GM12874 (cell line): Measurements from ENCODE around the gene TMEM247.

Source experiments
- CTCF ChIP-seq: IDR thresholded peaks from 2 replicates; pipeline ENCODE4 v1.5.1; 2011; ENCODE audit warnings: low read depth, mild to moderate bottlenecking, control low read depth, low read length, moderate library complexity; ENCODE audit not compliant: insufficient read depth

Gene TMEM247

GRCh38 chr2:46469700-46470099 is 9.7 kb upstream of the TMEM247 start:
- TF ChIP-seq CTCF = no peak

- no peak for TF ChIP-seq CTCF
These were observed 9.2 kb upstream of the TMEM247 start for GRCh38 chr2:46470114-46470628.

- no peak for TF ChIP-seq CTCF
These were observed 8.3 kb upstream of the TMEM247 start for GRCh38 chr2:46471019-46471583.

DNA sequence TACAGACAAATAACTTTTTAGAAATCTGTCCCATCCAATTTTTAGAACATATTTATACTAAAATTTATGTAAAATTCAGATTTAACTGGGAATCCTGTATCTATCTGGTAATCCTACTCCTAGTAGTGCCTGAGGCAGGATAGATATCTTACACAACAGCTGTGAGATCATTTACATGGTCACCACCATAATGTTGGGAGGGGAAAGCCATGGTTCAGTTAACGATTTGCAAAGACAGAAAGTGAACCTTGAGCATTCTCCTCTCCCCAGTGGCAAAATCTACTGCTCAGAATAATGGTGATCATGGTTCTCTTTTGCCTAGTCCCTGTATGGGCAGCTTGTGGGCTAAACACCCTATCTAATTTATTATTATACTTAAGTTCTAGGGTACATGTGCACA is 7.7 kb upstream of the TMEM247 start:
- no peak for TF ChIP-seq CTCF

DNA sequence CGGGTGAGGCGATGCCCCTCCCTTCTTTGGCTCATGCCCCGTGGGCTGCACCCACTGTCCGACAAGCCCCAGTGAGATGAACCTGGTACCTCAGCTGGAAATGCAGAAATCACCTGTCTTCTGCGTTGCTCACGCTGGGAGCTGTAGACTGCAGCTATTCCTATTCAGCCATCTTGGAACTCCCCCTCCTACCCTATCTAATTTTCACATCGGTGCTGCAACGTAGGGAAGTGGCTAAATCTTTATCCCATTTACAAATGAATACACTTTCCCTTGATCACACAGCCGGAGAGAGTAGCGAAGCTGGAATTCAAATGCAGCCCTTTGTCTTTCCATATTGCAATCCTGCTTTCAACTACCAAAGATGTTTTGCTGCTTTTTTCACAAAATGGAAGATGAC is 1.4 kb upstream of the TMEM247 start:
- TF ChIP-seq CTCF = no peak

GRCh38 chr2:46480562-46480961 is 1.2 kb downstream of the TMEM247 start:
- no peak for TF ChIP-seq CTCF

DNA sequence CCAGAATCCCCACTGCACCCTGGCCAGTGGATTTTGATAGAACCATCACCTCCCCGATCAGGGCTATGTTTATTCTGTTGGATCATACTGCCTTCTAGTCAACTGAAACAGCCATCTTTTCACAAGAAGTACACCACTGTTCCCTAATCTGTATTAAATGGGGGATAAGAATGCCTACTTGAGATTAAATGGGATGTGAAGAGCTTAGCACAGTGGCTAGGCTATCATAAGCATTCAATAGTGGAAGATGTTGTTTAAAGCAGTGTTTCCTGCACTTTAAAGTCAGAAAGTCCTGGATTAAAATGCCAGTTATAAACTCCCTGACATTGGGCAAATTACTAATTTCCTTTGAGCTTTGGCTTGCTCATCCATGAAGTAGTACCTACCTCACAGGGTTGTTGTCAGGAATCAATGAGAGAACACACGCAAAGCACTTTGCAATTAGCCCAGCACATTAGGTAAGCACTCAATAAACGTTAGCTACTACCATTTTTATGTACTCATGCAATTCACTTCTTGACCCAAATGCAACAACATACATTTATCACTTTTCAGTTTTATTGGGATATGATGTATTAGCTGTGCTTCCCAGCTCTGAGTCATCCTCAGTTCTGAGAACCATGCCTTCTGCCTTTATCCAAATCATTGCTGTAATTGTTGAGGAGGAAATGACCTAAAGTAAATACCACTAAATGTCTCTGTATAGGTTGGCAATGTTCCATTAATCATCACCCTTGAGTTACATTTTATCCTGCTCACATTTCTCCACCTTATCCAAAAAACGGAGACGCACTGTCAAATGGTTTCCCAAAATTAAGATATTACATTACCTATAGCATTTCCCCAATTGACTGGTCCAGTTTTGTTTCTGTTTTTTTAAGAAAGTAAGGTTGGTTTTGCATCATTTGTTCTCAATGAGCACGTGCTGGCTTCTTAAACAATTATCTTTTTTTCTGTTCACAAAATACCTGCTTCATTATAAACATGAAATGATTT is 2.1 kb downstream of the TMEM247 start:
- TF ChIP-seq CTCF = no peak
